Measurements from ENCODE around the gene ARF1. TPM values are rescaled to one million over a fixed set of nuclear protein-coding genes. Genes with fewer than 3 reads are reported as not detected.
"Not testable (repeated sequence)": the region's sequence is repeated elsewhere in the genome, so short reads cannot be mapped to it uniquely, and the experiment has no call there.

ARF1 gene
- polyA plus RNA-seq, 1 donor, result 250 TPM

DNA sequence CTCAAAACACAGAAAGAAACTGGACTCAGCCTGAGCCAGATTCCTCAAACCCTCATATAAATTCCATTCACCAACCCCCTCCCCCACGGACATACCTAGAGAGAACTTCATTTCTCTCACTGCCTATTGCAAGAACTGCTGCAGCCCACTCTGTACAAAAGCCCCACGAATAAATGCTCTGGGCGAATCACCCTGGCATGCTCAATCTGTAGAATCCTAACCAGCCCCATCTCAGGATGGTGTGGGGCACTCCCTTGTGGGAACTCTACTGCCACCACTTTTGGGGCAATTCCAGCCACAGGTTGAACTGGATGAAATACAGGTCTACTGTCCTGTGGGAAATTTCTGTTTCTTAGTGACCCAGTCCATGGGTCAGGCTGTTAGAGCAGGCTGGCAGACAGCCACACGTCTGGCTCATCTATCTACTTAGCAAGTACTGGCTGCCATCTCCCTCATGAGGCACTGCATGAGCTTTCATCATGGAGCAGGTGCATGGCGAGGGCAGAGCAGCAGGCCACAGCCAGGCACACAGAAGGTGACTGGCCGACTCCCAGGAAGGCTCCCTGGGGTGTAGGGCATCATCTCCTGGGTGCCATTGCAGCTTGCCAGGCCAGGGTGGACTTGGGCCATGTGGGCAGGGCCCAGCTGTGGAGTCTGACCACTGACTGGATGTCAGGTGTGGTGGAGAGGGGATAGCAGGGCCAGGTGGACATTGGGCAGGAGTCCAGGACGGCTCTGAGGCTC is 22.2 kb downstream of the ARF1 start:
- no peak for DNase-seq

- no peak for DNase-seq
Measured at GRCh38 chr1:228105270-228105995, 22.9 kb downstream of the ARF1 start.

GRCh38 chr1:228105996-228106799 is 23.7 kb downstream of the ARF1 start:
- no peak for DNase-seq

DNA sequence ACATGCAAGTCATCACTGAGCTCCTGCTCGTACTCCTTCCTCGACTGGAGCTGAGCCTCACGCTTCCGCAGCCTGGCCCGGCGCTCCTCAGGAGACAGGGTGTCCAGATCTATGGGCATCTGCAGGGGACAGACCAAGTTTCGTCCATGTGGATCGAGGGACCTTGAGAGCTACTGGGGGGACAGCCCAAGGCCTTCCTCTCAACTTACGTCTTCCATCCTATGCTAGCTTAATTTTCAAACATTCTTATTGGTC is 24.2 kb downstream of the ARF1 start:
- DNase-seq, result no peak

DNA sequence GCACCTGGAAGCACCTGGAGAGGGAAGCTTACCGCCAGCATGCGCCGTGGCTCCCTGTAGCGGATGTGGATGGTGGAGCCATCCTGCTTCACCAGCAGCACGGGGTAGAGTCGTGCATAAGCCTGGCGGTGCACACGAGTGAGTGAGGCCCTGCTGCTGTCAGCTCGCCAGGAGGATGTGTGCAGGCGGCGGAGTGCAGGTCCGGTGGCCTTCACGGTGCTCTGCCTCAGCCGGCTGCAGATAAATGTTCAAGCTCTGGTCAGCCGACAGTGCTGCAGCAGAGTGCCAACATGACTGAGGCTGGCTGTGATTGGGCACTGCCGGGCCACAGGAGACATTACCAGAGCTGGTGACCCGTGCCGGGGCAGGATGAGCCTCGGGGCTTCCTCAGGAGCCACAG is 25.1 kb downstream of the ARF1 start:
- no peak for DNase-seq

- no peak for DNase-seq
Measured at GRCh38 chr1:228108055-228108690, 25.7 kb downstream of the ARF1 start.

- DNase-seq, result no peak
Measured at GRCh38 chr1:228108742-228109072, 26.2 kb downstream of the ARF1 start.

- peak; percentile 99 for DNase-seq
Measured at GRCh38 chr1:228109073-228109961, 26.8 kb downstream of the ARF1 start, which contains the start of gene MRPL55. Gene MRPL55 (minus strand): TSS chr1:228109299. CDS start chr1:228108260, 1,039 bp downstream.

GRCh38 chr1:228109962-228110488 is 27.5 kb downstream of the ARF1 start:
- no peak for DNase-seq

- DNase-seq, result no peak
Measured at GRCh38 chr1:228110556-228110955, 28.0 kb downstream of the ARF1 start.

DNA sequence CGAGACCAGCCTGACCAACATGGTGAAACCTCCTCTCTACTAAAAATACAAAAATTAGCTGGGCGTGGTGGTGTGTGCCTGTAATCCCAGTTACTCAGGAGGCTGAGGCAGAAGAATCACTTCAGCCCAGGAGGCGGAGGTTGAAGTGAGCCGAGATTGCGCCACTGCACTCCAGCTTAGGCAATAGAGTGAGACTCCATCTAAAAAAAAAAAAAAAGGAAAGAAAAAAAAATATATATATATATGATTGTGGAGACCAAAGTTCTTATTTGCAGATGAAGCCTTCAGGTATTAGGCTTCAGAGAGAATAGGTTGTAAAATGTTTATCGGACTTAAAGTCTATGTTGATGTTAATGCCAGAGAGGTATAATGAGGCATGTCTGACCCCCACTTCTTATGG is 28.8 kb downstream of the ARF1 start:
- not testable (repeated sequence) for DNase-seq

- DNase-seq, result no peak
Measured at GRCh38 chr1:228112167-228112566, 29.7 kb downstream of the ARF1 start.

DNA sequence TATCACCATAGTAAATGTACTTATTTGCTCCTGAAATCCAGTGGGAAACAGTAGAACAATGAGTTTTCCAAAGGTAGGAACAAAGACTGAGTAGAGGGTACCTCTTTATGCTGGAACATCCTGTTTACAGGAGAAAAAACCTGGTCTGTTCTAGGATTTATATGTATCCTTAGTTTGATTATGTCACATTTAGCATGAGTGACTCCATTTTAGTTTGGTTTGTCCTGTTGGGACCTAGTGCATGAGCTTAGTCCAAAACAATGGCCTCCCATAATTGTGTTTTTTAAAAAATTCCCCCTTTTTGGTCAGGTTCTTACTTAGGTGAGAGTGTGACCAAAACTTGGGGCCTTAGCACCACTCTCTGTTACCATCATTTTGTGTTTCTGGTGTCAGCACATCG is 30.1 kb downstream of the ARF1 start:
- DNase-seq, result no peak

- no peak for DNase-seq
Measured at GRCh38 chr1:228114827-228115226, 32.3 kb downstream of the ARF1 start.

DNA sequence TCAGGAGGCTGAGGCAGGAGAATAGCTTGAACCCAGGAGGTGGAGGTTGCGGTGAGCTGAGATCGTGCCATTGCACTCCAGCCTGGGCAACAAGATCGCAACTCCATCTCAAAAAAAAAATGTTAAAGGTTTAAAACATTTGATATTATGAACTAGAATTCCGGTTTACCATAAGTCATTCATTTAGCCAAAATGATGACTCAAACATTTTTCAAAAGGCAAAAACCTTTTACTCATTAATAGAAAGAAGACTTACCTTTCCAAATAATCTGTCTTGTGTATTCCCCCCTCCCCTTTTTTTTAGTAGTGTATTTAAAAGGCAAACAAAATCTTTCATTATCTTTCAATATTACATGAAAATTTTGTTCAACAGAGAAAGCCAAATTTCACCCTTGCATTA is 34.8 kb downstream of the ARF1 start:
- DNase-seq, result no peak

DNA sequence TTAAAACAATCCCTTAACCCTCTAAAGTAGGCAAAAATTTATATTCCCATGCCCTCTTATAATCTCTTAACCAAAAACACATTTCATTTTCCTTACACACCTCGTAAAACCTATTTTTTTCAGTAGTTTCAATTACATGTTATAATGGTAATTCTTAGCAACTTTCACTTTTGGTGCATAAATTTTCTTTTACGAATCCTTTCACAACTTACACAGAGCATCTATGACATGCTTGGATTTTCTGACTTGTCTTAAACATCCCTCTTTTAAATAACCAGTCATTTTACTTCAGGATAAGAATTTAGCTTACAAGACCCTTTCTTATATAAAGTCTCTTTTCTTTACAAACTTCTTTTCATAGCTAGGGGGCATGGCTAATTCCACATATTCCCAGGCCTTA is 35.5 kb downstream of the ARF1 start:
- no peak for DNase-seq

GRCh38 chr1:228120351-228120750 is 37.8 kb downstream of the ARF1 start:
- DNase-seq, result no peak

DNA sequence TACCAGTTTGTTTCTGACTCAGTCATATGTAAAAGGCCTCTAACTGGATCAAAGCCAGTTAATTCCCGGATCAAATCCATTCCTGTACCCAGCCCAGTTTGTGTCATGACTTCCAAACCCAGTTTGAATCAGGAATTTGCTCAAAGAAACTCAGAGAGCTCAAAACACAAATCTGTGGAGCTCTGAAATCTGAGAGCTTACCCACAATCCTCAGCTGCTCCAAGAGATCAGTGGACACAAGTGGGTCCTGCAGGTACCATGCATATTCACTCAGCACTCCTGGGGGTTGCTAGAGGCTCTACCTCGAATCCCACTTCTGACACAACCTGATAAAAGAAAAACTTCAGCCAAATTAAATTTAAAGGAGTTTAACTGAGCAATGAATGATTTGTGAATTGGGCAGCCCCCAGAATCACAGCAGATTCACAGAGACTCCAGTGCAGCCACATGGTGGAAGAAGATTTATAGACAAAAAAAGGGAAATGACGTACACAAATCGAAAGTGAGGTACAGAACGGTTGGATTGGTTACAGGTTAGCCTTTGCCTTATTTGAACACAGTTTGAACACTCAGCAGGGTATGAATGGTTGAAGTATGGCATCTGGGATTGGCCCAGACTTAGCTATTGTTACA is 38.5 kb downstream of the ARF1 start:
- DNase-seq, result no peak

GRCh38 chr1:228122921-228123441 is 40.5 kb downstream of the ARF1 start:
- no peak for DNase-seq

DNA sequence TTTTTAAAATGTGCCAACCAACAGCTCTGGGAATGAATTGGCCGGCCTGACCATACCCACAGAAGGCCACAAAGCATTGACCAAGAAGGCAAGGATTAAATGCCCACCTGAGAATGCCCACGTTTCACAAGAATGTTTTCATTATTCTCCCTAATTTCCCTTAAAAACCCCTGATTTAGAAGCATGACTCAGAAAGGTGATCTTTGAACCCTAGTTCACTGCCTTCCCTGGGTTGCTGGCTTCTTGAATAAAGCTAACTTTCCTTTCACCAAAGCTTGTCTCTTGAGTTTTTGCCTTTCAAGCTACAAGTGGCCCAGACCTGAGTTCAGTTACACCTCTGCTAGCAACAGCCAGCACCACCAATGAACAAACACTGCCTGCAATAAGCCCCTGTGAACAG is 41.0 kb downstream of the ARF1 start:
- no peak for DNase-seq

DNA sequence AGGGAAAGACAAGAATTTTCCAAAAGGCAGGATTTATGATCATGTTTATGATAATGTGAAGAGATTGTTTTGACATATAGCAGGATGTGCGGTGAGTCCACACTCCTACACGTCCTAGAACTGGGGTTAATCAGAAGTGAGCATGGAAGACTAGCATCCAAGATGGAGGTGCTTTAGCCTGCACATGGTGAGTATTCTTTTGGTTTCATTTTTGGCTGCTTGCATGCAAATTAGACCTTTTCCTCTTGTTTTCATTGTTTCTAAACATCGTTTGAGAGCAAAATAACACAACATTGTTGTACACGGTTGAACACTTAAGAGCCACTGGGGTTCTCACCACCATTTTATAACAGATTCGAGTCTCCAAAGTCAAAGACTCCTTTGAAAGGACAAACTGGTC is 42.7 kb downstream of the ARF1 start:
- no peak for DNase-seq

Measured in hindlimb muscle (tissue), 1 donor.